SK-N-SH treated with all-trans-retinoic acid at 6 μM for 48 hours (cell line): ENCODE results near the gene PLAGL2.

Source experiments
- ARNTL ChIP-seq: fragments of 450-650 bp; formaldehyde crosslinking; IDR thresholded peaks from 2 replicates; pipeline ENCODE4 v1.5.0; 2020; ENCODE audit warnings: low read depth, mild to moderate bottlenecking, moderate library complexity, borderline replicate concordance
- ESRRG ChIP-seq: fragments of 250-450 bp; sonication (Bioruptor Pico); IDR thresholded peaks from 2 replicates; pipeline ENCODE4 v1.6.1; 2021; ENCODE audit warnings: mild to moderate bottlenecking
- GLIS3 ChIP-seq: fragments of 250-450 bp; sonication (Bioruptor Pico); IDR thresholded peaks from 2 replicates; pipeline ENCODE4 v1.5.0; 2020; ENCODE audit warnings: mild to moderate bottlenecking, moderate library complexity
- ISL1 ChIP-seq: fragments of 250-450 bp; sonication (Bioruptor Pico); IDR thresholded peaks from 2 replicates; pipeline ENCODE4 v2.1.2; 2022; ENCODE audit warnings: mild to moderate bottlenecking, moderate library complexity
- TCF4 ChIP-seq: fragments of 250-450 bp; sonication (Bioruptor Pico); IDR thresholded peaks from 2 replicates; pipeline ENCODE4 v1.8.0; 2021; ENCODE audit warnings: mild to moderate bottlenecking, moderate library complexity, borderline replicate concordance
- ZC3H10 ChIP-seq: fragments of 250-450 bp; sonication (Bioruptor Pico); IDR thresholded peaks from 2 replicates; pipeline ENCODE4 v1.5.1; 2021; ENCODE audit warnings: mild to moderate bottlenecking, moderate library complexity
- ZFP3 ChIP-seq: fragments of 250-450 bp; sonication (Bioruptor Pico); IDR thresholded peaks from 2 replicates; pipeline ENCODE4 v1.5.0; 2020; ENCODE audit warnings: mild to moderate bottlenecking, moderate library complexity
- ZFP30 ChIP-seq: fragments of 450-650 bp; formaldehyde crosslinking; IDR thresholded peaks from 2 replicates; pipeline ENCODE4 v1.5.0; 2022; ENCODE audit warnings: mild to moderate bottlenecking, moderate library complexity
- TF ChIP-seq, protein P1 (sequence below): fragments of 250-450 bp; sonication (Bioruptor Pico); IDR thresholded peaks from 2 replicates; pipeline ENCODE4 v1.8.0; 2020; ENCODE audit warnings: mild to moderate bottlenecking, moderate library complexity, borderline replicate concordance

DNA sequence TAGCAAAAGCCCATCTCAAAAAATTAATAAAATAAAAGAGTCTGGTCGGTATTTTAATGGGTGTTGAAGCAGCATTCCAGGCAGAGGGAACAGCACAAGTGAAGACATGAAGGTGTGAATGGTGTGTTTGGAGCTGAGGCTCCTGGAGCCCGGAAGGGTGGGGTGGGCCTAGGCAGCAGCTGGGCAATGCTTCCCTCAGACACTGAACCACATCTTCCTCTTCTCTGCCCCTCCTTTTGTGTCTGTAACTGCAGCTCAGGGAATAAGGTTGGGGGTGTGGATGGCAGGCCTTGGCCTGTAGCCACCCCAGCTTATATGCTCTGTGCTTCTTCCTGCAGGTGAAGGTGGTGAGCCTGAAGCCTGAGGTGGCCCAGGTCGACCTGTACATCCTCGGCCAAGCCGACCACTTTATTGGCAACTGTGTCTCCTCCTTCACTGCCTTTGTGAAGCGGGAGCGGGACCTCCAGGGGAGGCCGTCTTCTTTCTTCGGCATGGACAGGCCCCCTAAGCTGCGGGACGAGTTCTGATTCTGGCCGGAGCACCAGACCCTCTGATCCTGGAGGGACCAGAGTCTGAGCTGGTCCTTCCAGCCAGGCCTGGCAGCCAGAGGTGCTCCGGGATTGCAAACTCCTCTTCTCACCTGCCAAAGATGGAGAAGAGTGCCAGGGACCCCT lies 26.7 kb upstream of the PLAGL2 start:
- TF ChIP-seq ISL1 (CRISPR knock-in tag), result no peak
- TF ChIP-seq ARNTL (CRISPR knock-in tag), result no peak
- no peak for TF ChIP-seq ZFP30 (CRISPR knock-in tag)
- no peak for TF ChIP-seq GLIS3 (CRISPR knock-in tag)
- no peak for TF ChIP-seq TCF4
- TF ChIP-seq ZC3H10 (CRISPR knock-in tag), result no peak
- no peak for TF ChIP-seq ZFP3 (CRISPR knock-in tag)
- no peak for TF ChIP-seq ESRRG (CRISPR knock-in tag)
- TF ChIP-seq, protein P1, sequence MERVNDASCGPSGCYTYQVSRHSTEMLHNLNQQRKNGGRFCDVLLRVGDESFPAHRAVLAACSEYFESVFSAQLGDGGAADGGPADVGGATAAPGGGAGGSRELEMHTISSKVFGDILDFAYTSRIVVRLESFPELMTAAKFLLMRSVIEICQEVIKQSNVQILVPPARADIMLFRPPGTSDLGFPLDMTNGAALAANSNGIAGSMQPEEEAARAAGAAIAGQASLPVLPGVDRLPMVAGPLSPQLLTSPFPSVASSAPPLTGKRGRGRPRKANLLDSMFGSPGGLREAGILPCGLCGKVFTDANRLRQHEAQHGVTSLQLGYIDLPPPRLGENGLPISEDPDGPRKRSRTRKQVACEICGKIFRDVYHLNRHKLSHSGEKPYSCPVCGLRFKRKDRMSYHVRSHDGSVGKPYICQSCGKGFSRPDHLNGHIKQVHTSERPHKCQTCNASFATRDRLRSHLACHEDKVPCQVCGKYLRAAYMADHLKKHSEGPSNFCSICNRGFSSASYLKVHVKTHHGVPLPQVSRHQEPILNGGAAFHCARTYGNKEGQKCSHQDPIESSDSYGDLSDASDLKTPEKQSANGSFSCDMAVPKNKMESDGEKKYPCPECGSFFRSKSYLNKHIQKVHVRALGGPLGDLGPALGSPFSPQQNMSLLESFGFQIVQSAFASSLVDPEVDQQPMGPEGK (CRISPR knock-in tag), result no peak
